ENCODE data around the gene TACSTD2. TPM values are rescaled to one million over a fixed set of nuclear protein-coding genes. Genes with fewer than 3 reads are reported as not detected.
"Not testable (repeated sequence)": the region's sequence is repeated elsewhere in the genome, so short reads cannot be mapped to it uniquely, and the experiment has no call there.

TACSTD2 gene
- total RNA-seq: 5.0 TPM

GRCh38 chr1:58576727-58577653 is at the start of gene TACSTD2:
Gene TACSTD2, minus strand, starts transcription at chr1:58577252. Its CDS starts 96 bp downstream, at chr1:58577156.
- DNase-seq (ENCODE audit: low spot score) (no peak), ATAC-seq (peak; percentile 41)
- intact Hi-C loops (cut with DNase I): no loop called here

- intact Hi-C loops (cut with DNase I): no loop called here
- ATAC-seq: no peak
- no peak for DNase-seq (ENCODE audit: low spot score)
Observed at GRCh38 chr1:58626293-58626692, 49.2 kb upstream of the TACSTD2 start.

- DNase-seq (ENCODE audit: low spot score); ATAC-seq; intact Hi-C loops (cut with DNase I): not testable (repeated sequence)
Observed at GRCh38 chr1:58623259-58623658, 46.2 kb upstream of the TACSTD2 start.

- intact Hi-C loops (cut with DNase I): no loop called here
- DNase-seq (ENCODE audit: low spot score) (no peak), ATAC-seq (no peak)
Observed at GRCh38 chr1:58622571-58622970, 45.5 kb upstream of the TACSTD2 start.

- no peak for DNase-seq (ENCODE audit: low spot score)
- no peak for ATAC-seq
- intact Hi-C loops (cut with DNase I): no loop called here
Observed at GRCh38 chr1:58621391-58621790, 44.3 kb upstream of the TACSTD2 start.

GRCh38 chr1:58620926-58621325 is 43.9 kb upstream of the TACSTD2 start:
- intact Hi-C loops (cut with DNase I): no loop called here
- no peak for ATAC-seq

GRCh38 chr1:58620259-58620658 is 43.2 kb upstream of the TACSTD2 start:
- ATAC-seq: no peak
- no peak for DNase-seq (ENCODE audit: low spot score)
- intact Hi-C loops (cut with DNase I): no loop called here

More at GRCh38 chr1:58620926-58621325, 43.9 kb upstream of the TACSTD2 start:
- DNase-seq (ENCODE audit: low spot score): no peak

GRCh38 chr1:58619286-58620054 is 42.4 kb upstream of the TACSTD2 start:
- peak; percentile 32 for ATAC-seq

GRCh38 chr1:58618303-58618702 is 41.3 kb upstream of the TACSTD2 start:
- ATAC-seq (peak; percentile 69), DNase-seq (ENCODE audit: low spot score) (no peak)
- intact Hi-C loops (cut with DNase I): no loop called here

More at GRCh38 chr1:58619286-58620054, 42.4 kb upstream of the TACSTD2 start:
- intact Hi-C loops (cut with DNase I): no loop called here
- no peak for DNase-seq (ENCODE audit: low spot score)

GRCh38 chr1:58611861-58612385 is 34.9 kb upstream of the TACSTD2 start:
- ATAC-seq: no peak
- no peak for DNase-seq (ENCODE audit: low spot score)
- intact Hi-C loops (cut with DNase I): no loop called here

- DNase-seq (ENCODE audit: low spot score): no peak
- ATAC-seq: no peak
- intact Hi-C loops (cut with DNase I): no loop called here
Observed at GRCh38 chr1:58608945-58609344, 31.9 kb upstream of the TACSTD2 start.

GRCh38 chr1:58608297-58608696 is 31.2 kb upstream of the TACSTD2 start:
- ATAC-seq (no peak), DNase-seq (ENCODE audit: low spot score) (no peak)
- intact Hi-C loops (cut with DNase I): no loop called here

- ATAC-seq (no peak), DNase-seq (ENCODE audit: low spot score) (no peak)
- intact Hi-C loops (cut with DNase I): no loop called here
Observed at GRCh38 chr1:58607391-58607790, 30.3 kb upstream of the TACSTD2 start.

GRCh38 chr1:58601921-58602320 is 24.9 kb upstream of the TACSTD2 start:
- intact Hi-C loops (cut with DNase I); DNase-seq (ENCODE audit: low spot score): not testable (repeated sequence)

GRCh38 chr1:58597996-58598395 is 20.9 kb upstream of the TACSTD2 start:
- no peak for DNase-seq (ENCODE audit: low spot score)
- ATAC-seq: no peak
- intact Hi-C loops (cut with DNase I): no loop called here

More at GRCh38 chr1:58601921-58602320, 24.9 kb upstream of the TACSTD2 start:
- not testable (repeated sequence) for ATAC-seq

- no peak for DNase-seq (ENCODE audit: low spot score)
- peak; percentile 32 for ATAC-seq
- intact Hi-C loops (cut with DNase I): no loop called here
Observed at GRCh38 chr1:58597076-58597475, 20.0 kb upstream of the TACSTD2 start.

GRCh38 chr1:58596631-58597052 is 19.6 kb upstream of the TACSTD2 start:
- no peak for ATAC-seq
- no peak for DNase-seq (ENCODE audit: low spot score)
- intact Hi-C loops (cut with DNase I): no loop called here

GRCh38 chr1:58594546-58594945 is 17.5 kb upstream of the TACSTD2 start:
- DNase-seq (ENCODE audit: low spot score): no peak
- ATAC-seq: no peak
- intact Hi-C loops (cut with DNase I): no loop called here

GRCh38 chr1:58592522-58593134 is 15.6 kb upstream of the TACSTD2 start:
- DNase-seq (ENCODE audit: low spot score) (no peak), ATAC-seq (peak; percentile 78)
- intact Hi-C loops (cut with DNase I): no loop called here

Measured in sciatic nerve (tissue), 2 donors.